K562 (cell line): ENCODE data around the gene CHERP. TPM values are rescaled to one million over a fixed set of nuclear protein-coding genes. Genes with fewer than 3 reads are reported as not detected.
A peak's percentile ranks its signal among the peaks of the same experiment; 100 is the strongest.

Experiments used
- BACH1 ChIP-seq: fragments of 200-800 bp; sonication (Bioruptor generic); IDR thresholded peaks from 2 replicates; pipeline ENCODE4 v1.6.1; 2016; ENCODE audit warnings: missing genetic modification characterization, missing compliant biosample characterization
- EGR1 ChIP-seq: fragments of 450-650 bp; conservative IDR thresholded peaks from 2 replicates; pipeline ENCODE4 v1.6.1; 2017; ENCODE audit warnings: mild to moderate bottlenecking
- ETV6 ChIP-seq, 3 experiments: fragments of 150-350 bp in 1 of 3; sonication (generic) in 1 of 3; formaldehyde crosslinking in 1 of 3; IDR thresholded peaks; 2 replicates each; pipeline versions ENCODE4 v1.6.1 to v1.8.0; 2014 to 2022; ENCODE audit warnings: borderline replicate concordance in 2 of 3, low read depth in 2 of 3, antibody characterized with exemption in 1 of 3, low read length in 1 of 3, mild to moderate bottlenecking in 1 of 3, missing genetic modification reagents in 1 of 3
- HCFC1 ChIP-seq: IDR thresholded peaks from 2 replicates; pipeline ENCODE4 v1.6.1; 2012; ENCODE audit warnings: low read depth, low read length, improper control_type of control experiment
- KLF6 ChIP-seq: fragments of 250-450 bp; sonication (Bioruptor Pico); IDR thresholded peaks from 2 replicates; pipeline ENCODE4 v1.4.0; 2020; ENCODE audit warnings: mild to moderate bottlenecking, moderate library complexity, borderline replicate concordance
- PHB2 ChIP-seq: fragments of 450-650 bp; IDR thresholded peaks from 2 replicates; pipeline ENCODE4 v1.6.1; 2017; ENCODE audit warnings: low read depth
- RBM22 ChIP-seq: fragments of 200-400 bp; formaldehyde crosslinking; IDR thresholded peaks from 2 replicates; pipeline ENCODE4 v1.6.1; 2018; ENCODE audit warnings: low read length, low read depth; ENCODE audit not compliant: poor library complexity, severe bottlenecking
- RCOR1 ChIP-seq, 2 experiments: IDR thresholded peaks; 2 replicates each; pipeline ENCODE4 v1.6.1; 2012; ENCODE audit warnings: low read depth in 2 of 2, low read length in 2 of 2, borderline replicate concordance in 1 of 2, improper control_type of control experiment in 1 of 2
- RFX5 ChIP-seq: IDR thresholded peaks from 2 replicates; pipeline ENCODE4 v1.6.1; 2011; ENCODE audit warnings: low read depth, mild to moderate bottlenecking, improper control_type of control experiment, low read length
- SAP30 ChIP-seq: fragments of 200-600 bp; sonication (generic); IDR thresholded peaks from 2 replicates; pipeline ENCODE4 v1.6.1; 2012; ENCODE audit warnings: borderline replicate concordance, low read depth, mild to moderate bottlenecking, moderate library complexity, low read length, control low read depth, inconsistent platforms; ENCODE audit not compliant: insufficient read depth, poor library complexity, severe bottlenecking
- SETDB1 ChIP-seq: IDR thresholded peaks from one replicate; pipeline ENCODE4 v1.6.1; 2012; ENCODE audit warnings: low read length, control low read depth, inconsistent platforms
- SP1 ChIP-seq: sonication (generic); formaldehyde crosslinking; IDR thresholded peaks from 2 replicates; pipeline ENCODE4 v1.8.1; 2022; ENCODE audit warnings: mild to moderate bottlenecking, missing genetic modification reagents
- TCF7L2 ChIP-seq: fragments of 150-350 bp; IDR thresholded peaks from 2 replicates; pipeline ENCODE4 v1.6.1; 2016; ENCODE audit warnings: low read depth, mild to moderate bottlenecking, low read length, moderate library complexity
- YY1 ChIP-seq, 3 experiments: IDR thresholded peaks; 2 replicates each; pipeline ENCODE4 v1.6.1; 2011; ENCODE audit warnings: low read length in 2 of 3, mild to moderate bottlenecking in 2 of 3, moderate library complexity in 2 of 3, borderline replicate concordance in 1 of 3, control low read depth in 1 of 3, low read depth in 1 of 3; ENCODE audit not compliant: insufficient read depth in 3 of 3, insufficient replicate concordance in 2 of 3, control insufficient read depth in 1 of 3, insufficient read length in 1 of 3; ENCODE audit errors: extremely low read depth in 1 of 3
- ZNF212 ChIP-seq: fragments of 450-650 bp; formaldehyde crosslinking; IDR thresholded peaks from 2 replicates; pipeline ENCODE4 v1.4.0; 2020; ENCODE audit warnings: mild to moderate bottlenecking
- polyA plus RNA-seq, 8 experiments: library from polyadenylated mRNA; depleted of rRNA in 4 of 8; stranded (reverse) in 5 of 8; unstranded in 3 of 8; fragments of >200 nt; fragmentation: Nextera tagmentation in 2 of 8; fragmentation: Illumina TruSeq in 1 of 8; extraction: Ambion mirVana in 2 of 8; extraction: Trizol in 1 of 8; gene quantifications; 2 replicates each; pipeline versions ENCODE4 v1.2.1 to v1.2.3, GENCODE V29; 2011 to 2014; ENCODE audit warnings: inconsistent platforms in 1 of 8, missing spikeins in 1 of 8
- total RNA-seq, 7 experiments: library from RNA; depleted of rRNA in 6 of 7; stranded (reverse); fragments of >200 nt in 6 of 7; fragmentation: Illumina TruSeq in 2 of 7; extraction: Trizol in 2 of 7; gene quantifications; 2 replicates each; pipeline versions ENCODE4 v1.2.1 to v1.2.3, GENCODE V29; 2011 to 2021; ENCODE audit warnings: low replicate concordance in 1 of 7
- TF ChIP-seq, protein P1 (sequence below): fragments of 250-450 bp; sonication (Bioruptor Pico); IDR thresholded peaks from 2 replicates; pipeline ENCODE4 v1.8.0; 2021; ENCODE audit warnings: moderate library complexity, mild to moderate bottlenecking, inconsistent platforms
- TF ChIP-seq, protein P2 (sequence below): fragments of 450-650 bp; formaldehyde crosslinking; conservative IDR thresholded peaks from 2 replicates; pipeline ENCODE4 v1.4.0; 2022; ENCODE audit warnings: mild to moderate bottlenecking, missing genetic modification characterization
- TF ChIP-seq, protein P3 (sequence below): fragments of 200-800 bp; sonication (Bioruptor generic); IDR thresholded peaks from 2 replicates; pipeline ENCODE4 v1.6.1; 2017; ENCODE audit warnings: missing genetic modification characterization, missing compliant biosample characterization
- TF ChIP-seq, protein P4 (sequence below), 2 experiments: fragments of 450-650 bp in 1 of 2; IDR thresholded peaks; 2 replicates each; pipeline ENCODE4 v1.6.1; 2011 to 2017; ENCODE audit warnings: low read depth in 2 of 2, antibody characterized with exemption in 1 of 2, borderline replicate concordance in 1 of 2, low read length in 1 of 2, mild to moderate bottlenecking in 1 of 2, mixed read lengths in 1 of 2; ENCODE audit not compliant: control insufficient read depth in 1 of 2

CHERP gene
- total and polyA plus RNA-seq, 9 of the 15 experiments (the other 6 are each of a cell fraction or from before 2014, with no cell fraction given): 0.60 to 85.1 (median 7.8) TPM

DNA sequence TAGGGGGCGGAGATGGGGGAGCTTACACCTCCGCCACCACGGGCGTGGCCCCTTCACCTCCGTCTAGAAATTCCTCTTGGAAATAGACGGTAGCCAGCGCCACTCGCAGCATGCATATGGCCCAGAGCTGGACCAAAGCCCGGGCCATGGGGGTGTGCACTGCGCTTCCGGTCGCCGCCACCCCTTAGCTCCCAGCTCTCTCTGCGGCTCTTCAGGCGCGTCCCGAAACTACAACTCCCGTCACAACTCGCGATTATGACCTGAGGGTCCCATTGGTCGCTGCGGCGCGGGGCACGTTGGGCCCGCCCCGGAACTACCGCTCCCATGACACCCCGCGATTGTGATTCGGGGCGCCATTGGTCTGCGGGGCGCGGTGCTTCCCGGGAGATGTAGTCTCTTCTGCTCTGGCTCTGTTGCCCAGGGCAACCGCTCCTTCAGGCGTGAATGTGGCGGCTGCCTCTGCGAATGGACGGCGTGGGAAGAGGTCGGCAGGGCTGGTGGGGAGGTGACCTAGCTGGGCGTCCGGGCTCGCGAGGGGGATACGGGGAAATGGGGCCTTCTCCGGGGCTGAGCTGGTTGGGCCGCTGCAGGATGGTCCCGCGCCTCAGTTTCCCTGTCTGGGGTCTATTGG, 46.1 kb downstream of the CHERP start, which contains the start of the genes C19orf44 and CALR3 (continued):
- TF ChIP-seq RFX5 (no peak), RCOR1 (IDR thresholded peaks at IDR 0.05; ENCODE audit: borderline replicate concordance in 1 of 2, low read depth in 2 of 2, low read length in 2 of 2) (no peak; a peak in 1 of 4 replicates), SETDB1 (no peak), SAP30 (peak; percentile 89), KLF6 (CRISPR knock-in tag) (peak; percentile 54; the same call in 1 of the 2 replicates), HCFC1 (peak; percentile 99), PHB2 (no peak), YY1 (IDR thresholded peaks at IDR 0.05; ENCODE audit: borderline replicate concordance in 1 of 3, control insufficient read depth in 1 of 3, extremely low read depth in 1 of 3, insufficient read depth in 3 of 3, insufficient read length in 1 of 3, insufficient replicate concordance in 2 of 3, low read depth in 1 of 3, low read length in 2 of 3) (peak; percentile 80 to 96 (median 94)), ZNF212 (CRISPR knock-in tag) (no peak), BACH1 (tag) (peak; percentile 86; the same call in 1 of the 2 replicates), RBM22 (peak; percentile 70), ETV6 (IDR thresholded peaks at IDR 0.05; ENCODE audit: borderline replicate concordance in 1 of 2, low read depth in 2 of 2, low read length in 1 of 2) (no peak), ETV6 (CRISPR knock-in tag; IDR thresholded peaks at IDR 0.05; ENCODE audit: borderline replicate concordance) (no peak), EGR1 (no peak; the same call in none of the 2 replicates), SP1 (peak; percentile 98), TCF7L2 (peak; percentile 51; the same call in 1 of the 2 replicates)
- TF ChIP-seq, protein P1, sequence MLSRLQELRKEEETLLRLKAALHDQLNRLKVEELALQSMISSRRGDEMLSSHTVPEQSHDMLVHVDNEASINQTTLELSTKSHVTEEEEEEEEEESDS (CRISPR knock-in tag): no peak
- TF ChIP-seq, protein P2, sequence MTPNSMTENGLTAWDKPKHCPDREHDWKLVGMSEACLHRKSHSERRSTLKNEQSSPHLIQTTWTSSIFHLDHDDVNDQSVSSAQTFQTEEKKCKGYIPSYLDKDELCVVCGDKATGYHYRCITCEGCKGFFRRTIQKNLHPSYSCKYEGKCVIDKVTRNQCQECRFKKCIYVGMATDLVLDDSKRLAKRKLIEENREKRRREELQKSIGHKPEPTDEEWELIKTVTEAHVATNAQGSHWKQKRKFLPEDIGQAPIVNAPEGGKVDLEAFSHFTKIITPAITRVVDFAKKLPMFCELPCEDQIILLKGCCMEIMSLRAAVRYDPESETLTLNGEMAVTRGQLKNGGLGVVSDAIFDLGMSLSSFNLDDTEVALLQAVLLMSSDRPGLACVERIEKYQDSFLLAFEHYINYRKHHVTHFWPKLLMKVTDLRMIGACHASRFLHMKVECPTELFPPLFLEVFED: no peak
- TF ChIP-seq, protein P3, sequence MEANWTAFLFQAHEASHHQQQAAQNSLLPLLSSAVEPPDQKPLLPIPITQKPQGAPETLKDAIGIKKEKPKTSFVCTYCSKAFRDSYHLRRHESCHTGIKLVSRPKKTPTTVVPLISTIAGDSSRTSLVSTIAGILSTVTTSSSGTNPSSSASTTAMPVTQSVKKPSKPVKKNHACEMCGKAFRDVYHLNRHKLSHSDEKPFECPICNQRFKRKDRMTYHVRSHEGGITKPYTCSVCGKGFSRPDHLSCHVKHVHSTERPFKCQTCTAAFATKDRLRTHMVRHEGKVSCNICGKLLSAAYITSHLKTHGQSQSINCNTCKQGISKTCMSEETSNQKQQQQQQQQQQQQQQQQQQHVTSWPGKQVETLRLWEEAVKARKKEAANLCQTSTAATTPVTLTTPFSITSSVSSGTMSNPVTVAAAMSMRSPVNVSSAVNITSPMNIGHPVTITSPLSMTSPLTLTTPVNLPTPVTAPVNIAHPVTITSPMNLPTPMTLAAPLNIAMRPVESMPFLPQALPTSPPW (CRISPR knock-in tag): peak; percentile 70
- TF ChIP-seq, protein P4, sequence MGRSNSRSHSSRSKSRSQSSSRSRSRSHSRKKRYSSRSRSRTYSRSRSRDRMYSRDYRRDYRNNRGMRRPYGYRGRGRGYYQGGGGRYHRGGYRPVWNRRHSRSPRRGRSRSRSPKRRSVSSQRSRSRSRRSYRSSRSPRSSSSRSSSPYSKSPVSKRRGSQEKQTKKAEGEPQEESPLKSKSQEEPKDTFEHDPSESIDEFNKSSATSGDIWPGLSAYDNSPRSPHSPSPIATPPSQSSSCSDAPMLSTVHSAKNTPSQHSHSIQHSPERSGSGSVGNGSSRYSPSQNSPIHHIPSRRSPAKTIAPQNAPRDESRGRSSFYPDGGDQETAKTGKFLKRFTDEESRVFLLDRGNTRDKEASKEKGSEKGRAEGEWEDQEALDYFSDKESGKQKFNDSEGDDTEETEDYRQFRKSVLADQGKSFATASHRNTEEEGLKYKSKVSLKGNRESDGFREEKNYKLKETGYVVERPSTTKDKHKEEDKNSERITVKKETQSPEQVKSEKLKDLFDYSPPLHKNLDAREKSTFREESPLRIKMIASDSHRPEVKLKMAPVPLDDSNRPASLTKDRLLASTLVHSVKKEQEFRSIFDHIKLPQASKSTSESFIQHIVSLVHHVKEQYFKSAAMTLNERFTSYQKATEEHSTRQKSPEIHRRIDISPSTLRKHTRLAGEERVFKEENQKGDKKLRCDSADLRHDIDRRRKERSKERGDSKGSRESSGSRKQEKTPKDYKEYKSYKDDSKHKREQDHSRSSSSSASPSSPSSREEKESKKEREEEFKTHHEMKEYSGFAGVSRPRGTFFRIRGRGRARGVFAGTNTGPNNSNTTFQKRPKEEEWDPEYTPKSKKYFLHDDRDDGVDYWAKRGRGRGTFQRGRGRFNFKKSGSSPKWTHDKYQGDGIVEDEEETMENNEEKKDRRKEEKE (IDR thresholded peaks at IDR 0.05; ENCODE audit: borderline replicate concordance in 1 of 2, control insufficient read depth in 1 of 2, low read depth in 2 of 2, low read length in 1 of 2): no peak
